ENCODE data around the gene MEP1A.
A peak's percentile ranks its signal among the peaks of the same experiment; 100 is the strongest.
"Not testable (repeated sequence)": the region's sequence is repeated elsewhere in the genome, so short reads cannot be mapped to it uniquely, and the experiment has no call there.

The MEP1A gene, protein sequence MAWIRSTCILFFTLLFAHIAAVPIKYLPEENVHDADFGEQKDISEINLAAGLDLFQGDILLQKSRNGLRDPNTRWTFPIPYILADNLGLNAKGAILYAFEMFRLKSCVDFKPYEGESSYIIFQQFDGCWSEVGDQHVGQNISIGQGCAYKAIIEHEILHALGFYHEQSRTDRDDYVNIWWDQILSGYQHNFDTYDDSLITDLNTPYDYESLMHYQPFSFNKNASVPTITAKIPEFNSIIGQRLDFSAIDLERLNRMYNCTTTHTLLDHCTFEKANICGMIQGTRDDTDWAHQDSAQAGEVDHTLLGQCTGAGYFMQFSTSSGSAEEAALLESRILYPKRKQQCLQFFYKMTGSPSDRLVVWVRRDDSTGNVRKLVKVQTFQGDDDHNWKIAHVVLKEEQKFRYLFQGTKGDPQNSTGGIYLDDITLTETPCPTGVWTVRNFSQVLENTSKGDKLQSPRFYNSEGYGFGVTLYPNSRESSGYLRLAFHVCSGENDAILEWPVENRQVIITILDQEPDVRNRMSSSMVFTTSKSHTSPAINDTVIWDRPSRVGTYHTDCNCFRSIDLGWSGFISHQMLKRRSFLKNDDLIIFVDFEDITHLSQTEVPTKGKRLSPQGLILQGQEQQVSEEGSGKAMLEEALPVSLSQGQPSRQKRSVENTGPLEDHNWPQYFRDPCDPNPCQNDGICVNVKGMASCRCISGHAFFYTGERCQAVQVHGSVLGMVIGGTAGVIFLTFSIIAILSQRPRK

DNA sequence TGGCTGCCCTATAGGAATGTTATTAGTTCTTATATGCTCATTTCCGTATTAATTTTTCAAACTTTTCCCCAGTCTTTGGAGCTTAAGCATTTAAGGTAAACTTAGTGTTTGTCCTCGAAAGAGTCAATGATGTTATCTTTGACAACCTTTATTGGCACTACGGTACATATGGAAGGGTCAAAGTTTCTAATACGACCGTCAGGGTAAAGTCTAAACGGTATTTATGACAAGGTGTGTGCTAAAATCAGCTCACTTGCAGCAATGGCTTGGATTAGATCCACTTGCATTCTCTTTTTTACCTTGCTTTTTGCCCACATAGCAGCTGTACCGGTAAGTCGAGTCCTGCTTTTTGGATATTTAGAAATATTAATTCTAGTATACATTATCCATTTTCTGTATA lies at the start of gene MEP1A:
Gene MEP1A (plus strand): TSS at position 252 of the 400 bp plus-strand sequence. CDS start 10 bp downstream, at position 262.
- DNase-seq = no peak

DNA sequence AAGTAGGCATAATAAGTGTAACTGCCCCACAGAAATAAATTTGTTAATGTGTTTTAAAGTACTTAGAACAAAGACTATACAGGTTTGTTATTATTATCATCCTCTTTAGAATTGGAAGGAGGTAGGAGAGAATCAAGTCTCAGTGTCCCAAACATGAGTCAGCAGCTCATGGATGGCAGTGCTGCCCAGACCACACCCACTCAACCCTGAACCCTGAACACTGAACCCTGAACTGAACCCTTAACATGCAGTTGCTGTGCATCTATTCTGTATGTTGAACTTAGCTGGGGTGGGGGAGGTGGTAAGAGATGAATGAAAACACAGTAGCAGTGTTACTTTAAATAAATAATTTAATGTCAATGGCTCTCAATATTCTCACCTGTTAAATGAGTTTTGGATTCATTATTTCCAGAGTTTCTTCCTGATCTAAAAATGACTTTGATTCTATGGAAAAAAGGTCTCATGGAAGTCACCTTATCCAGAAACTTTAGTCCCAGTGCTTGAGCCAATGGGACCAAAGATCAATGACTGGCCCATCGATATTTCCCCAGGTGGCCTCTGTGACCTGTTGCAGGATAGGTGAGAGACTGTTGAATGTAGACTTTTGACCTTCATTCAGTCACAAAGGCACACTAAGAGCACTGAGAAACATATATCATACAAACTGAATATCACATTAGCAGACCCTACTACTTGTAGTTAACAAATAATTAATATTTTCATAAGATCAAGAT lies 49.6 kb upstream of the MEP1A start:
- DNase-seq = no peak

- not testable (repeated sequence) for DNase-seq
These were observed 48.9 kb upstream of the MEP1A start for GRCh38 chr6:46744159-46744725.

GRCh38 chr6:46745973-46746372 lies 47.2 kb upstream of the MEP1A start:
- no peak for DNase-seq

DNA sequence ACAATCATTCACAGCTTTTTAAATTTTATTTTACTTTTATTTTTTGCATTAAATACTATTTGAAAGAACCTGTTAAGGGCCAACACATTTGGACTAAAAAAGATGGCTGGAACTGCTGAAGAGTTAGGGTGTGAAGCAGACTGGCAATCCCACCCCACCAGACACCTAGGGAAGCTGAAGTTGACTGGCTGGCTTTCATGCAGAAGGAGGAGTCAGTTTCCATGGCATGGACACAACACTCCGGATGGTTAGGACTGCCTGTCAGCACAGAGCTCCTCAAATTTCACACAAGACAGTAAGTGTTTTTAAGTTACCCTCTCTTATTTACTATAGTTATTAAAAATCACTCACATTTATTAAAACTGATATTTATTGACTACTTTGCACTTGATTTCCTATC lies 46.5 kb upstream of the MEP1A start, which contains the start of gene ANKRD66:
Gene ANKRD66 (plus strand): TSS at position 238 of the 400 bp plus-strand sequence. CDS start 5,016 bp downstream, outside the sequence.
- no peak for DNase-seq

- no peak for DNase-seq
These were observed 44.2 kb upstream of the MEP1A start for GRCh38 chr6:46748940-46749503.

- no peak for DNase-seq
These were observed 43.5 kb upstream of the MEP1A start for GRCh38 chr6:46749731-46750130.

DNA sequence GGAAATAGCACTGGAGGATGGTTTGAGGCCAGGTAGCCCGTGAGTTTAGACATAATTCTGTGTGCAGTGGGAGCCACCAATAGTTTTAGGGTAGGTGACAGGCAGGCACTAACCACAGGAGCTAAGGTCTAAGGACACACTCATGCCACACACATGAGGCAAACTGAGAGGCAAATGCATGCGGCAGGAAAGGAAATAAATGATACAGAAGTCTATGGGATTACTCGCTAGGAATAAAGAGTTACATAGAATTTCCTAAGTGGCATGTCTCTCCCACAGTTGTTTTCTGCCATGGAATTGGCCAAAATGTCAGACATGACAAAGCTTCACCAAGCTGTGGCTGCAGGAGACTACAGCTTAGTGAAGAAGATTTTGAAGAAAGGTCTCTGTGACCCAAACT lies 41.5 kb upstream of the MEP1A start:
- no peak for DNase-seq

GRCh38 chr6:46755865-46756264 lies 37.3 kb upstream of the MEP1A start:
- no peak for DNase-seq

DNA sequence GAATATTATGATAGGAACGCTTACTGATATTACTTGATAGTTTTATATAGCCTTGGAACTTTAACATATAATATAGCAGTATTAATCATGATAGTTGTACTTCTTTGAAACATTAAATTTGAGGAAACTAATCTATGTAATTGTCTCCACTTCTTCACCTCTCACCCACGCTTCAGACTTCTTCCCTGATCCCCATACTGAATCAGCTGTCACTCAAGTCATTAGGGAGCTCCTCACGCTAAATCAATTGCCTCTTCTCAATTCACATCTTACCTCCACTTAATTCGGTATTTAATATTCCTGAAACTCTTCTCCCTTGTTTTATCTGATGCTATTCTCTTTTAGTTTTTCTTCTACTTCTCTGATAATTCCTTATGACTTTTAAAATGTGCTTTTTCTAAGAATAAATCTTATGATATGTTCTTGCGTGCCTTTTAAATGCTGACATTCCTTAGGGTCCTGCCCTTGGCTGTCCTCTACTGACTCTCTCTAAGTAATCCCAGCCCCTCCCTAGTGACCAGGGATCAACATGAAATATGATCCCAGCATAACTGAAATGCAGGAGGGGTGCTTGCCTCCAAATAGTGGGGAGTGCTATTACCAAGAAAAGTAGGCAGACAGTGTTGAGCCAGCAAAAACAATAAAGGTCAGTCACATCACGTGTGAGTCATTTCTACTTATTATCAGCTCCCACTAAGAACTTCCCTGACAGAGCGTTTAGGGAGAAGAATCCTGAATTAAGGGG lies 36.5 kb upstream of the MEP1A start:
- no peak for DNase-seq

- no peak for DNase-seq
These were observed 36.0 kb upstream of the MEP1A start for GRCh38 chr6:46757214-46757596.

DNA sequence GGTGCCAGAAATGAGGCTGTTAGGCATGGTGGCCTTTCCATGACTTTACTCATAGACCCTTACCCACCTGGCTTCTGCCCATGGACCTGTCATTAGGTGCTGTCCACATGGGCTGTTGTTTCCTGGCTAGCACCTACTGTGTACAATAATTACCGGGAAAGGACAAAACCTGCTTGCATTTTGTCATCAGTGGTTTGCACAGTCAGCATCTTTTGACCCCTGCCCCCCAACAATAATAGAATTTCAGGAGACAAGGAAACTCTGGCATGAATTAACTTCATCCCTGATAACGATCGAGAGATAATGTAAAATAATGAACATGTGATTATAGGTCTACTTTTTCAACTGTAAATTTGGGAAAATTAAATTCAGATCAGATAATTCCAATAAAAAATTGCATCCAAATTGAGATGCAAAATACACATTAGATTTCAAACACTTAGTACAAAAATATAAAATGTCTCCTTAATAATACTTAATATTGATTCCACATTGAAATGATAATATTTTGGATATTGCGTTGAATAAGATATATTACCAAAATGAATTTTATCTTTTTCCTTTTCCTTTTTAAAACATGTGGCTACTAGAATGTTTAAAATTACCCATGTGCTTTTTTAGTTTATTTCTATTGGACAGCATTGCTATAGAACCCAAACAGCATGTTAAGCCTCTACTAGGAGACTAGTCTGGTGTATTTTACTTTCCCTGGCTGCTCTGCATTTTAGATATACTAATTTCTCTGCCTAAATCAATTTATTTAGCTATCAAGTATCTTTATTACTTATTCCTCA lies 34.0 kb upstream of the MEP1A start:
- DNase-seq = no peak

DNA sequence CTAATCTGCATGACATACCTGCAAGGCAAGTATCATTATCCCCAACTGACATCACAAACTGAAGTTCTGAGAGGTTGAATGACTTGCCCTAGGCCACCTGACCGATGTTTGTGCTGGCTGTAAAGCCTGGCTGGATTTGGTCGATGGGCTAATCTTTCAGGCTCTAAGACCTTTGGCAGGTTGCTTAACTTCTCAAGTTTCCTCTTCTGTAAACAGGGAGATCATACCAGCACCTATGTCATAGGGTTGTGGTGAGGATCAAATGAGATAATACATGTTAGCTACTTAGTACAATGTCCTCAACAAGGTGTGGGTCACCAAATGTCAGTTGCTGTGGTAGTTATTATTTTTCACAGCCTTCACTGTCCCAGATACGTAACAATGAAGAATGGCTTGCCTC lies 32.3 kb upstream of the MEP1A start:
- no peak for DNase-seq

GRCh38 chr6:46763466-46763865 lies 29.7 kb upstream of the MEP1A start:
- no peak for DNase-seq

- DNase-seq = not testable (repeated sequence)
These were observed 28.9 kb upstream of the MEP1A start for GRCh38 chr6:46764280-46764679.

DNA sequence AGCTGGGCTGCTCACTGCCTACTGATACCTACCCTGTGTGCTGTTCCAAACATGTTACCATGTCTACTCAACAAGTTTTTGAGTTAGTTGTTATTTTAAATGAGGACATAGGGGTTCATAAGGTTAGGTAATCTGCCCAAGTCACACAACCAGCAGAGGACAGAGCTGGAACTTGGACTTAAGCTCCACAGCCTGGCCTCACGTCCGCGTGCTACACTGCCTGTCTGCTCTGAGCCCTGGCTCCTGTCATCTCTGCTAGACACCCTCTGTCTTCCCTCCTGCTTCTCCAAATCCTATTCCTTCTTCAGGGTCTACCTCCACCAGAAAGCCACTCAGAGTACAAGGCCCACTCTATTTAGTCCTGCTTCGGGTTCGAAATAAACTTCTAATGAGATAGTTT lies 28.2 kb upstream of the MEP1A start:
- no peak for DNase-seq

- no peak for DNase-seq
These were observed 21.2 kb upstream of the MEP1A start for GRCh38 chr6:46772016-46772415.

- DNase-seq = peak in 9 of 14 donors; percentile 6 to 64 (median 34)
These were observed 20.4 kb upstream of the MEP1A start for GRCh38 chr6:46772762-46773161.

GRCh38 chr6:46773201-46773855 lies 19.9 kb upstream of the MEP1A start:
- no peak for DNase-seq

GRCh38 chr6:46774736-46775135 lies 18.5 kb upstream of the MEP1A start:
- not testable (repeated sequence) for DNase-seq
